K562 (cell line): Measurements from ENCODE around the gene MAP1A. TPM values are rescaled to one million over a fixed set of nuclear protein-coding genes. Genes with fewer than 3 reads are reported as not detected.

Source experiments
- CEBPB ChIP-seq: fragments of 450-650 bp; IDR thresholded peaks from 2 replicates; pipeline ENCODE4 v1.6.1; 2016; ENCODE audit warnings: missing genetic modification characterization, missing compliant biosample characterization
- DNMT1 ChIP-seq: fragments of 450-650 bp; IDR thresholded peaks from 2 replicates; pipeline ENCODE4 v1.6.1; 2016; ENCODE audit warnings: antibody characterized with exemption, mild to moderate bottlenecking
- EZH2 ChIP-seq: IDR thresholded peaks from 2 replicates; pipeline ENCODE4 v1.6.1; 2012; ENCODE audit warnings: low read depth, mild to moderate bottlenecking, inconsistent platforms, low read length, borderline replicate concordance
- FOS ChIP-seq: IDR thresholded peaks from 3 replicates; pipeline ENCODE4 v1.6.1; 2011; ENCODE audit not compliant: insufficient read length; ENCODE audit errors: extremely low read depth
- GATAD2B ChIP-seq: fragments of 450-650 bp; IDR thresholded peaks from 2 replicates; pipeline ENCODE4 v1.6.1; 2017; ENCODE audit warnings: mild to moderate bottlenecking, borderline replicate concordance
- HNRNPUL1 ChIP-seq: fragments of 200-400 bp; formaldehyde crosslinking; IDR thresholded peaks from 2 replicates; pipeline ENCODE4 v1.6.1; 2017; ENCODE audit warnings: low read length
- KLF6 ChIP-seq: fragments of 250-450 bp; sonication (Bioruptor Pico); IDR thresholded peaks from 2 replicates; pipeline ENCODE4 v1.4.0; 2020; ENCODE audit warnings: mild to moderate bottlenecking, moderate library complexity, borderline replicate concordance
- MEF2A ChIP-seq: IDR thresholded peaks from 2 replicates; pipeline ENCODE4 v1.6.1; 2011; ENCODE audit warnings: low read depth, mild to moderate bottlenecking, low read length, moderate library complexity; ENCODE audit not compliant: control insufficient read depth
- MTA3 ChIP-seq: fragments of 450-650 bp; formaldehyde crosslinking; IDR thresholded peaks from 2 replicates; pipeline ENCODE4 v1.6.1; 2017; ENCODE audit warnings: mild to moderate bottlenecking, borderline replicate concordance
- MXI1 ChIP-seq: IDR thresholded peaks from 2 replicates; pipeline ENCODE4 v1.6.1; 2011; ENCODE audit warnings: low read depth, mild to moderate bottlenecking, improper control_type of control experiment, low read length
- NBN ChIP-seq: fragments of 450-650 bp; IDR thresholded peaks from 2 replicates; pipeline ENCODE4 v1.6.1; 2016; ENCODE audit warnings: low read depth, mild to moderate bottlenecking
- NCOA6 ChIP-seq: fragments of 450-650 bp; IDR thresholded peaks from 2 replicates; pipeline ENCODE4 v1.6.1; 2017; ENCODE audit warnings: mild to moderate bottlenecking
- NEUROD1 ChIP-seq: fragments of 150-350 bp; IDR thresholded peaks from 2 replicates; pipeline ENCODE4 v1.6.1; 2014; ENCODE audit warnings: borderline replicate concordance, low read length, low read depth; ENCODE audit not compliant: partially characterized antibody
- PURB ChIP-seq: sonication (generic); formaldehyde crosslinking; IDR thresholded peaks from 2 replicates; pipeline ENCODE4 v1.9.0; 2021; ENCODE audit warnings: low read depth, mild to moderate bottlenecking, missing genetic modification reagents
- RHOXF2B ChIP-seq: fragments of 250-450 bp; sonication (Bioruptor Pico); conservative IDR thresholded peaks from 2 replicates; pipeline ENCODE4 v1.5.1; 2021
- ZNF121 ChIP-seq: sonication (generic); formaldehyde crosslinking; conservative IDR thresholded peaks from 2 replicates; pipeline ENCODE4 v1.8.0; 2022; ENCODE audit warnings: missing genetic modification reagents
- ZNF134 ChIP-seq: fragments of 250-450 bp; sonication (Bioruptor Pico); conservative IDR thresholded peaks from 2 replicates; pipeline ENCODE4 v1.4.0; 2020
- polyA plus RNA-seq, 8 experiments: library from polyadenylated mRNA; depleted of rRNA in 4 of 8; stranded (reverse) in 5 of 8; unstranded in 3 of 8; fragments of >200 nt; fragmentation: Nextera tagmentation in 2 of 8; fragmentation: Illumina TruSeq in 1 of 8; extraction: Ambion mirVana in 2 of 8; extraction: Trizol in 1 of 8; gene quantifications; 2 replicates each; pipeline versions ENCODE4 v1.2.1 to v1.2.3, GENCODE V29; 2011 to 2014; ENCODE audit warnings: inconsistent platforms in 1 of 8, missing spikeins in 1 of 8
- total RNA-seq, 7 experiments: library from RNA; depleted of rRNA in 6 of 7; stranded (reverse); fragments of >200 nt in 6 of 7; fragmentation: Illumina TruSeq in 2 of 7; extraction: Trizol in 2 of 7; gene quantifications; 2 replicates each; pipeline versions ENCODE4 v1.2.1 to v1.2.3, GENCODE V29; 2011 to 2021; ENCODE audit warnings: low replicate concordance in 1 of 7
- TF ChIP-seq, protein P1 (sequence below): fragments of 250-450 bp; sonication (Bioruptor Pico); IDR thresholded peaks from 2 replicates; pipeline ENCODE4 v1.5.0; 2022; ENCODE audit warnings: mild to moderate bottlenecking
- TF ChIP-seq, protein P2 (sequence below): fragments of 250-450 bp; sonication (Bioruptor Pico); IDR thresholded peaks from 2 replicates; pipeline ENCODE4 v1.8.0; 2021; ENCODE audit warnings: moderate library complexity, mild to moderate bottlenecking, inconsistent platforms
- TF ChIP-seq, protein P3 (sequence below): sonication (generic); formaldehyde crosslinking; IDR thresholded peaks from 2 replicates; pipeline ENCODE4 v1.5.0; 2020; ENCODE audit warnings: missing genetic modification reagents
- TF ChIP-seq, protein P4 (sequence below): fragments of 250-450 bp; sonication (Bioruptor Pico); IDR thresholded peaks from 2 replicates; pipeline ENCODE4 v1.8.0; 2022; ENCODE audit warnings: moderate library complexity, mild to moderate bottlenecking, inconsistent platforms
- TF ChIP-seq, protein P5 (sequence below): sonication (generic); formaldehyde crosslinking; IDR thresholded peaks from 2 replicates; pipeline ENCODE4 v1.8.0; 2022; ENCODE audit warnings: missing genetic modification reagents, mild to moderate bottlenecking, borderline replicate concordance

The MAP1A gene
- total and polyA plus RNA-seq, 9 of the 15 experiments (the other 6 are each of a cell fraction or from before 2014, with no cell fraction given) = 2.0 to 20.3 (median 7.3) TPM

DNA sequence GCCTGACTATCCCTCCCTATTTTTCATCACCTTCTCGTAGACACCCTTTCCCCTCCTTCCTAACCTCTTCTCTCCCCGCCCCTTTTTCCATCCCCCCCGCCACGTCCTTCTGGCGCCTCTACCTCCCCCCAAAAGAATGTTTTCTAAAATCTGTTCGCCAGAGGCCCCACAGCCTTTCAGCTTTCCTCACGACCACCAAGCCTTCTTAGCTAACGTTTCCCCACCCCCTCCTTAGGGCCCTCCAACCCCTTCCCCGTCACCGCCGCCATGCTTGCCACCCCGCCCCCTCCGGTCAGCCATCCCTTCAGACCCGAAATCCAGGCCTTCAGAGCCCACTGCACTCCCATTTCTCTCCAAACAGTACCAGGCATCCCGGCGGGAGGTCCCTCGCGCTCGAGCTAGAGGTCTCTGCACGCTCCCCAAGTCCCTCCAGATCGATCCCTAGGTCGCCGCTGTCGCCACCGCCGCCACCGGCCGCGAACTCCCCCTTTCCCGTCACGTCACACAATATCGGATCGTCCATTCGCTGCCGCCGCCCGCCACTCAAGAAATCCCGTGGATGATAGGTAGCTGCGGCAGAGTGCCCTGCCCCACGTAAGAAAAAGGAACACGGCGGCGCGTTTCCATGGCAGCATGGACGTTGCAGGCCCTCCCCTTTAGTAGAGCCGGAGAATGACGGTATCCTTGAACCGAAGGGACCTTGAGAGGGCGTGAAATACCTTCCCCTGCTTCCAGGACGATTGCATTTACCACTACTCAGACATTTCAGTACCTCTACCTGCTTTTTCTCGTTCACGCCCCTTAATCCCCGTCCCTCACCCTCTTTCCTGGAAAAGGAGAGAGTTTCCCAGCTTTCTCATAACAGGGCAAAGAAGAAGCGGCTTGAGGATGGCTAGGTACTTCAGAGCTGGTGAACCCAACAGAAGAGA is 24.5 kb upstream of the MAP1A start, which contains the start of gene TP53BP1 (continued):
- TF ChIP-seq ZNF121 (CRISPR knock-in tag) = no peak
- no peak for TF ChIP-seq CEBPB (tag)
- TF ChIP-seq MEF2A = no peak
- TF ChIP-seq ZNF134 (CRISPR knock-in tag) = no peak
- TF ChIP-seq, protein P1, sequence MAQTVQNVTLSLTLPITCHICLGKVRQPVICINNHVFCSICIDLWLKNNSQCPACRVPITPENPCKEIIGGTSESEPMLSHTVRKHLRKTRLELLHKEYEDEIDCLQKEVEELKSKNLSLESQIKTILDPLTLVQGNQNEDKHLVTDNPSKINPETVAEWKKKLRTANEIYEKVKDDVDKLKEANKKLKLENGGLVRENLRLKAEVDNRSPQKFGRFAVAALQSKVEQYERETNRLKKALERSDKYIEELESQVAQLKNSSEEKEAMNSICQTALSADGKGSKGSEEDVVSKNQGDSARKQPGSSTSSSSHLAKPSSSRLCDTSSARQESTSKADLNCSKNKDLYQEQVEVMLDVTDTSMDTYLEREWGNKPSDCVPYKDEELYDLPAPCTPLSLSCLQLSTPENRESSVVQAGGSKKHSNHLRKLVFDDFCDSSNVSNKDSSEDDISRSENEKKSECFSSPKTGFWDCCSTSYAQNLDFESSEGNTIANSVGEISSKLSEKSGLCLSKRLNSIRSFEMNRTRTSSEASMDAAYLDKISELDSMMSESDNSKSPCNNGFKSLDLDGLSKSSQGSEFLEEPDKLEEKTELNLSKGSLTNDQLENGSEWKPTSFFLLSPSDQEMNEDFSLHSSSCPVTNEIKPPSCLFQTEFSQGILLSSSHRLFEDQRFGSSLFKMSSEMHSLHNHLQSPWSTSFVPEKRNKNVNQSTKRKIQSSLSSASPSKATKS (CRISPR knock-in tag) = no peak
- no peak for TF ChIP-seq GATAD2B
- TF ChIP-seq NBN = no peak; the same call in none of the 2 replicates
- TF ChIP-seq HNRNPUL1 = no peak
- no peak for TF ChIP-seq NCOA6
- TF ChIP-seq EZH2 = no peak
- TF ChIP-seq NEUROD1 = peak; percentile 88
- TF ChIP-seq, protein P2, sequence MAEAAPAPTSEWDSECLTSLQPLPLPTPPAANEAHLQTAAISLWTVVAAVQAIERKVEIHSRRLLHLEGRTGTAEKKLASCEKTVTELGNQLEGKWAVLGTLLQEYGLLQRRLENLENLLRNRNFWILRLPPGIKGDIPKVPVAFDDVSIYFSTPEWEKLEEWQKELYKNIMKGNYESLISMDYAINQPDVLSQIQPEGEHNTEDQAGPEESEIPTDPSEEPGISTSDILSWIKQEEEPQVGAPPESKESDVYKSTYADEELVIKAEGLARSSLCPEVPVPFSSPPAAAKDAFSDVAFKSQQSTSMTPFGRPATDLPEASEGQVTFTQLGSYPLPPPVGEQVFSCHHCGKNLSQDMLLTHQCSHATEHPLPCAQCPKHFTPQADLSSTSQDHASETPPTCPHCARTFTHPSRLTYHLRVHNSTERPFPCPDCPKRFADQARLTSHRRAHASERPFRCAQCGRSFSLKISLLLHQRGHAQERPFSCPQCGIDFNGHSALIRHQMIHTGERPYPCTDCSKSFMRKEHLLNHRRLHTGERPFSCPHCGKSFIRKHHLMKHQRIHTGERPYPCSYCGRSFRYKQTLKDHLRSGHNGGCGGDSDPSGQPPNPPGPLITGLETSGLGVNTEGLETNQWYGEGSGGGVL = no peak
- TF ChIP-seq, protein P3, sequence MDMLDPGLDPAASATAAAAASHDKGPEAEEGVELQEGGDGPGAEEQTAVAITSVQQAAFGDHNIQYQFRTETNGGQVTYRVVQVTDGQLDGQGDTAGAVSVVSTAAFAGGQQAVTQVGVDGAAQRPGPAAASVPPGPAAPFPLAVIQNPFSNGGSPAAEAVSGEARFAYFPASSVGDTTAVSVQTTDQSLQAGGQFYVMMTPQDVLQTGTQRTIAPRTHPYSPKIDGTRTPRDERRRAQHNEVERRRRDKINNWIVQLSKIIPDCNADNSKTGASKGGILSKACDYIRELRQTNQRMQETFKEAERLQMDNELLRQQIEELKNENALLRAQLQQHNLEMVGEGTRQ = no peak
- peak; percentile 86 for TF ChIP-seq FOS
- TF ChIP-seq, protein P4, sequence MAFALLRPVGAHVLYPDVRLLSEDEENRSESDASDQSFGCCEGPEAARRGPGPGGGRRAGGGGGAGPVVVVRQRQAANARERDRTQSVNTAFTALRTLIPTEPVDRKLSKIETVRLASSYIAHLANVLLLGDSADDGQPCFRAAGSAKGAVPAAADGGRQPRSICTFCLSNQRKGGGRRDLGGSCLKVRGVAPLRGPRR (CRISPR knock-in tag) = no peak
- no peak for TF ChIP-seq KLF6 (CRISPR knock-in tag)
- no peak; the same call in 1 of the 2 replicates for TF ChIP-seq MTA3
- 0 out of 2 replicates have a peak, but pooled peaks have one; percentile 46 for TF ChIP-seq DNMT1
- TF ChIP-seq, protein P5, sequence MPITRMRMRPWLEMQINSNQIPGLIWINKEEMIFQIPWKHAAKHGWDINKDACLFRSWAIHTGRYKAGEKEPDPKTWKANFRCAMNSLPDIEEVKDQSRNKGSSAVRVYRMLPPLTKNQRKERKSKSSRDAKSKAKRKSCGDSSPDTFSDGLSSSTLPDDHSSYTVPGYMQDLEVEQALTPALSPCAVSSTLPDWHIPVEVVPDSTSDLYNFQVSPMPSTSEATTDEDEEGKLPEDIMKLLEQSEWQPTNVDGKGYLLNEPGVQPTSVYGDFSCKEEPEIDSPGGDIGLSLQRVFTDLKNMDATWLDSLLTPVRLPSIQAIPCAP (CRISPR knock-in tag) = no peak
- no peak; the same call in 1 of the 2 replicates for TF ChIP-seq MXI1
- no peak for TF ChIP-seq RHOXF2B
- no peak for TF ChIP-seq PURB
